Neural progenitor cell (in vitro differentiated cells): ENCODE data around the gene MYL5. TPM values are rescaled to one million over a fixed set of nuclear protein-coding genes. Genes with fewer than 3 reads are reported as not detected.
"Not testable (repeated sequence)": the region's sequence is repeated elsewhere in the genome, so short reads cannot be mapped to it uniquely, and the experiment has no call there.

ENCODE experiments used
- DNase-seq: peaks from one replicate; pipeline ENCODE4 v3.0.0-alpha.2; 2016; ENCODE audit warnings: low spot score
- H2AFZ ChIP-seq: fragments of 200-600 bp; sonication (generic); replicated peaks from 2 replicates; pipeline ENCODE4 v1.6.1; 2016; ENCODE audit warnings: antibody characterized with exemption
- H3F3A ChIP-seq: fragments of 200-600 bp; sonication (generic); 2 replicates; pipeline ENCODE4 v1.6.1; 2016; ENCODE audit warnings: antibody characterized with exemption, low read depth
- H3K27ac ChIP-seq: fragments of 200-600 bp; sonication (generic); 2 replicates; pipeline ENCODE4 v1.5.1; 2016; ENCODE audit warnings: mild to moderate bottlenecking
- H3K27me3 ChIP-seq: fragments of 200-600 bp; sonication (generic); 2 replicates; pipeline ENCODE4 v1.6.1; 2016; ENCODE audit warnings: mild to moderate bottlenecking, moderate library complexity
- H3K36me3 ChIP-seq: fragments of 200-600 bp; sonication (generic); 2 replicates; pipeline ENCODE4 v1.5.1; 2016
- H3K4me1 ChIP-seq: fragments of 200-600 bp; sonication (generic); 2 replicates; pipeline ENCODE4 v1.6.1; 2016; ENCODE audit warnings: mixed run types
- H3K4me2 ChIP-seq: fragments of 200-600 bp; sonication (generic); 2 replicates; pipeline ENCODE4 v1.6.1; 2016
- H3K4me3 ChIP-seq: fragments of 200-600 bp; sonication (generic); 2 replicates; pipeline ENCODE4 v1.5.1; 2016
- H3K79me2 ChIP-seq: fragments of 200-600 bp; sonication (generic); 2 replicates; pipeline ENCODE4 v1.6.1; 2016; ENCODE audit warnings: low read depth
- H3K9ac ChIP-seq: fragments of 200-600 bp; sonication (generic); 2 replicates; pipeline ENCODE4 v1.6.1; 2016
- H3K9me3 ChIP-seq: fragments of 200-600 bp; sonication (generic); 2 replicates; pipeline ENCODE4 v1.5.1; 2016; ENCODE audit warnings: low read depth
- H4K20me1 ChIP-seq: fragments of 200-600 bp; sonication (generic); 2 replicates; pipeline ENCODE4 v1.6.1; 2016; ENCODE audit warnings: low read depth
- H3K27ac Mint-ChIP-seq: 3 replicates; pipeline ENCODE4 v1.8.0; 2021; ENCODE audit warnings: mixed read lengths
- H3K27me3 Mint-ChIP-seq: 2 replicates; pipeline ENCODE4 v1.8.0; 2022; ENCODE audit warnings: low read depth, mild to moderate bottlenecking, inconsistent platforms, moderate library complexity, mixed read lengths; ENCODE audit not compliant: insufficient read depth
- H3K36me3 Mint-ChIP-seq: 3 replicates; pipeline ENCODE4 v1.8.0; 2021; ENCODE audit warnings: mixed read lengths
- H3K4me1 Mint-ChIP-seq: 3 replicates; pipeline ENCODE4 v1.8.0; 2021; ENCODE audit warnings: mixed read lengths
- H3K4me3 Mint-ChIP-seq: 3 replicates; pipeline ENCODE4 v1.8.0; 2021; ENCODE audit warnings: mild to moderate bottlenecking, moderate library complexity, mixed read lengths
- H3K9me3 Mint-ChIP-seq: 3 replicates; pipeline ENCODE4 v1.8.0; 2020; ENCODE audit warnings: mixed read lengths
- EZH2 ChIP-seq: fragments of 200-600 bp; sonication (generic); IDR thresholded peaks from 2 replicates; pipeline ENCODE4 v1.6.1; 2017; ENCODE audit warnings: antibody characterized with exemption, mild to moderate bottlenecking, moderate library complexity
- EZH2phosphoT487 ChIP-seq: fragments of 200-600 bp; sonication (generic); IDR thresholded peaks from 2 replicates; pipeline ENCODE4 v1.6.1; 2017; ENCODE audit warnings: antibody characterized with exemption
- total RNA-seq: library from RNA; depleted of rRNA; stranded (reverse); fragments of >200 nt; gene quantifications from 2 replicates; pipeline ENCODE4 v1.2.3, GENCODE V29; 2015; ENCODE audit warnings: low replicate concordance
- TF ChIP-seq, protein P1 (sequence below): fragments of 200-600 bp; sonication (generic); IDR thresholded peaks from 2 replicates; pipeline ENCODE4 v1.5.1; 2017; ENCODE audit warnings: antibody characterized with exemption, mild to moderate bottlenecking

MYL5 gene
- total RNA-seq, 1 donor from 2014 or later, result 0.21 TPM

GRCh38 chr4:635851-636627 is 38.3 kb upstream of the MYL5 start:
- Histone ChIP-seq H2AFZ (no peak overlapping the region), H3K4me3 (no peak overlapping the region), H3K79me2 (no peaks in the 10 kb centered on the region), H3K4me2 (no peak overlapping the region), H3F3A (no peaks in the 10 kb centered on the region), H3K9ac (no peak overlapping the region), H3K9me3 (no peaks in the 10 kb centered on the region), H3K4me1 (no peaks in the 10 kb centered on the region), H4K20me1 (no peaks in the 10 kb centered on the region), H3K36me3 (no peaks in the 10 kb centered on the region), H3K27me3 (no peaks in the 10 kb centered on the region), H3K27ac (no peak overlapping the region)
- TF ChIP-seq EZH2, result no peak
- TF ChIP-seq EZH2phosphoT487, result no peak
- TF ChIP-seq, protein P1, sequence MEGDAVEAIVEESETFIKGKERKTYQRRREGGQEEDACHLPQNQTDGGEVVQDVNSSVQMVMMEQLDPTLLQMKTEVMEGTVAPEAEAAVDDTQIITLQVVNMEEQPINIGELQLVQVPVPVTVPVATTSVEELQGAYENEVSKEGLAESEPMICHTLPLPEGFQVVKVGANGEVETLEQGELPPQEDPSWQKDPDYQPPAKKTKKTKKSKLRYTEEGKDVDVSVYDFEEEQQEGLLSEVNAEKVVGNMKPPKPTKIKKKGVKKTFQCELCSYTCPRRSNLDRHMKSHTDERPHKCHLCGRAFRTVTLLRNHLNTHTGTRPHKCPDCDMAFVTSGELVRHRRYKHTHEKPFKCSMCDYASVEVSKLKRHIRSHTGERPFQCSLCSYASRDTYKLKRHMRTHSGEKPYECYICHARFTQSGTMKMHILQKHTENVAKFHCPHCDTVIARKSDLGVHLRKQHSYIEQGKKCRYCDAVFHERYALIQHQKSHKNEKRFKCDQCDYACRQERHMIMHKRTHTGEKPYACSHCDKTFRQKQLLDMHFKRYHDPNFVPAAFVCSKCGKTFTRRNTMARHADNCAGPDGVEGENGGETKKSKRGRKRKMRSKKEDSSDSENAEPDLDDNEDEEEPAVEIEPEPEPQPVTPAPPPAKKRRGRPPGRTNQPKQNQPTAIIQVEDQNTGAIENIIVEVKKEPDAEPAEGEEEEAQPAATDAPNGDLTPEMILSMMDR, result no peak
- no peak overlapping the region for H3K27ac Mint-ChIP-seq
- H3K27me3 Mint-ChIP-seq, result peaks cover 8% of the 10 kb centered on the region
- peaks cover 3% of the 10 kb centered on the region for H3K36me3 Mint-ChIP-seq
- H3K4me3 Mint-ChIP-seq, result no peak overlapping the region
- peak; percentile 1 for DNase-seq
- peaks cover 11% of the 10 kb centered on the region for H3K4me1 Mint-ChIP-seq
- peaks cover 14% of the 10 kb centered on the region for H3K9me3 Mint-ChIP-seq

DNA sequence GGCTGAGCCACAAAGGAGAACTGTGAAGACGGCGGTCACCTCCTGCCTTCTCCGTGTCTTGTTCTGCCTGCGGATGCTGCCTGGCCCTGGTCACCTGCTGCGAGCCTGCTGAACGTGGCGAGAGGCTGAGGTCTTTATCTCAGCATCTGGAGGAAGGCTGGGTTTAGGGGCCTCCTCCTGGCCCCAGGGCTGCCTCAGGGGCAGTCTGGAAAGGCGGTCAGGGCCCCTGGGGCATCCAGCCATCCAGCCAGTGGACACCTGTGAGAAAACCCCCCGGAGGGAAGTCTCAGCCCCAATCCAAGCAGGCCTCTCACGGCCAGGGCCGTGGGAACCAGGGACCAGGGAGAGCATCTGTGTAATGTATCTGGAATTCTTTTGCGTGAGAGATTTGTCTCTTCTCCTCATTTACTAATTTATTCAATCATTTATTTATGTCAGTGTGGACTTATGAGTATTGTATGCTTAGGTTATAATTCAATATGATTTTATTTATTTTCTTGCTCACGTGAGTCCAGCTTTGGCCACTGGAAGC is 37.6 kb upstream of the MYL5 start:
- Histone ChIP-seq H3K4me1 (no peaks in the 10 kb centered on the region), H3K36me3 (no peaks in the 10 kb centered on the region), H4K20me1 (no peaks in the 10 kb centered on the region), H3K9me3 (no peaks in the 10 kb centered on the region), H3K9ac (no peak overlapping the region), H3K4me2 (no peak overlapping the region), H3K27me3 (no peaks in the 10 kb centered on the region), H3F3A (no peaks in the 10 kb centered on the region), H3K4me3 (no peak overlapping the region), H3K27ac (no peak overlapping the region), H3K79me2 (no peaks in the 10 kb centered on the region), H2AFZ (no peak overlapping the region)
- Mint-ChIP-seq H3K4me3 (no peak overlapping the region), H3K36me3 (peaks cover 3% of the 10 kb centered on the region), H3K4me1 (peaks cover 11% of the 10 kb centered on the region), H3K27me3 (peaks cover 10% of the 10 kb centered on the region), H3K27ac (no peak overlapping the region), H3K9me3 (peaks cover 14% of the 10 kb centered on the region)
- TF ChIP-seq EZH2phosphoT487 (no peak), EZH2 (no peak)
- TF ChIP-seq, protein P1, result no peak
- DNase-seq, result peak; percentile 1

GRCh38 chr4:637536-638280 is 36.6 kb upstream of the MYL5 start:
- Histone ChIP-seq H3K27ac (no peak overlapping the region), H3K79me2 (no peaks in the 10 kb centered on the region), H3K9ac (no peak overlapping the region), H2AFZ (no peak overlapping the region), H3K27me3 (no peaks in the 10 kb centered on the region), H3K4me2 (no peak overlapping the region), H3K9me3 (no peaks in the 10 kb centered on the region), H4K20me1 (no peaks in the 10 kb centered on the region), H3K36me3 (no peaks in the 10 kb centered on the region), H3K4me3 (no peak overlapping the region), H3F3A (no peaks in the 10 kb centered on the region), H3K4me1 (no peaks in the 10 kb centered on the region)
- TF ChIP-seq EZH2phosphoT487 (no peak), EZH2 (no peak)
- TF ChIP-seq, protein P1, result no peak
- peaks cover 11% of the 10 kb centered on the region for H3K4me1 Mint-ChIP-seq
- H3K4me3 Mint-ChIP-seq, result no peak overlapping the region
- peaks cover 1% of the 10 kb centered on the region for H3K36me3 Mint-ChIP-seq
- peaks cover 8% of the 10 kb centered on the region for H3K9me3 Mint-ChIP-seq
- DNase-seq, result no peak
- H3K27me3 Mint-ChIP-seq, result peaks cover 10% of the 10 kb centered on the region
- H3K27ac Mint-ChIP-seq, result no peak overlapping the region

GRCh38 chr4:642366-642765 is 32.0 kb upstream of the MYL5 start:
- not testable (repeated sequence) for H3K36me3 ChIP-seq, H3F3A ChIP-seq, DNase-seq, H3K9me3 Mint-ChIP-seq, H3K9me3 ChIP-seq, H3K4me1 Mint-ChIP-seq, H3K4me2 ChIP-seq, H2AFZ ChIP-seq, H4K20me1 ChIP-seq, H3K27ac Mint-ChIP-seq, H3K9ac ChIP-seq, H3K27ac ChIP-seq, H3K27me3 ChIP-seq, H3K79me2 ChIP-seq, H3K4me1 ChIP-seq, H3K27me3 Mint-ChIP-seq, H3K36me3 Mint-ChIP-seq, H3K4me3 Mint-ChIP-seq, H3K4me3 ChIP-seq
